GM18505 (cell line): Measurements from ENCODE around the gene RTN4.

Source experiments
- ATAC-seq: cut with Tn5 transposase; IDR thresholded peaks from one replicate; pipeline ENCODE4 v1.9.1; 2021; ENCODE audit not compliant: unreplicated experiment
- POLR2A ChIP-seq: IDR thresholded peaks from 4 replicates; pipeline ENCODE4 v1.6.1; 2011; ENCODE audit warnings: borderline replicate concordance; ENCODE audit not compliant: insufficient read depth, insufficient read length; ENCODE audit errors: extremely low read depth

Gene RTN4

DNA sequence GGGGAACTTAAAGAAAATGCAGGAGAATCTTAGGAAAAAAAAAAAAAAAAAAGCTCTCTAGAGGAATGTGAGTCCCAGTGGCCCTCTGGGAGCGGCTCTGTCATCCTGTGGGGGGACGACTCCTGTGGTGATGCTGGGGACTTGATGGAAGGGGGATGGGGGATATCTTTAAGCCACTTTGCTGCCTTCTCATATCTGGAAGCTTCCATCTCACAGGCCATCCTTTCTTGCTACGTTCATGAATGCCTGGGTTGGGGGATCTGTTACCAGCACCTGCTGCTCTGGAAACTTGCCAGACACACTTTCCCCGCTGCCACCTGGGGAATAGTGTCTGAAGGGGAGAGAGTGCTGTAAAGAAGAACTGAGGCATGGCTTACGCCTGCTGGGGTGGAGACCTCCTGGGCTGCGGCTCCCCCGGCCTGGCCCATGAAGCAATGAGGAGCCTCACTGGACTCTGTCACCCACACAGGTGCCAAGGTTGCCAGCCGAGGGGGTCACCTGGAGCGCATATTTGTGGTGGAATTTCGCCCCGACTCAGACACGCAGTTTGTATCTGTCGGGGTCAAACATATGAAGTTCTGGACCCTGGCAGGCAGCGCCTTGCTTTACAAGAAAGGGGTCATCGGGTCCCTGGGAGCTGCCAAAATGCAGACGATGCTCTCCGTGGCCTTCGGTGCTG, 92.8 kb downstream of the RTN4 start:
- ATAC-seq = no peak
- TF ChIP-seq POLR2A = no peak

DNA sequence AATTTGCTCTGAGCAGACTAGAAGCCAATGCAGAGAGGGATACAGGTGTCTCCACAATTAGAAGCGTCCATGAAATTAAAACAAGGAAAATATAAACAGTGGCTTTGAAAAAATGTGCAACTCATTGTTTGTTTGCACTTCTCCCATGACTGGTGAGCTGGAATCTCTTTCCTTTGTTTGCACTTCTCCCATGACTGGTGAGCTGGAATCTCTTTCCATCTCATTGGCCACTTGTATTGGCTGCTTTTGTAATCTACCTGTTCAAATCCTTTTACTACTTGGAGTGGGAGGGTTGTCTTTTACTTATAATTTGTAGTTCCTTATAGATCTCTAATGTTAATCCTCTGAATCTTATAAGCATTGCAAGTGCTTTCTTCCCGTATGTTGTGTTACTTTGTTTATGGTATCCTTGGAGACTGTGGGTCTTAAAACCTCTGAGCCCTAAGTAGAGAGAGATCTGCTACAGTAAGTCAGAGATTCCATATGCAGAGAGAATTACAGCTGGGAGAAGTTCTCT, 94.1 kb downstream of the RTN4 start:
- no peak for TF ChIP-seq POLR2A
- no peak for ATAC-seq

DNA sequence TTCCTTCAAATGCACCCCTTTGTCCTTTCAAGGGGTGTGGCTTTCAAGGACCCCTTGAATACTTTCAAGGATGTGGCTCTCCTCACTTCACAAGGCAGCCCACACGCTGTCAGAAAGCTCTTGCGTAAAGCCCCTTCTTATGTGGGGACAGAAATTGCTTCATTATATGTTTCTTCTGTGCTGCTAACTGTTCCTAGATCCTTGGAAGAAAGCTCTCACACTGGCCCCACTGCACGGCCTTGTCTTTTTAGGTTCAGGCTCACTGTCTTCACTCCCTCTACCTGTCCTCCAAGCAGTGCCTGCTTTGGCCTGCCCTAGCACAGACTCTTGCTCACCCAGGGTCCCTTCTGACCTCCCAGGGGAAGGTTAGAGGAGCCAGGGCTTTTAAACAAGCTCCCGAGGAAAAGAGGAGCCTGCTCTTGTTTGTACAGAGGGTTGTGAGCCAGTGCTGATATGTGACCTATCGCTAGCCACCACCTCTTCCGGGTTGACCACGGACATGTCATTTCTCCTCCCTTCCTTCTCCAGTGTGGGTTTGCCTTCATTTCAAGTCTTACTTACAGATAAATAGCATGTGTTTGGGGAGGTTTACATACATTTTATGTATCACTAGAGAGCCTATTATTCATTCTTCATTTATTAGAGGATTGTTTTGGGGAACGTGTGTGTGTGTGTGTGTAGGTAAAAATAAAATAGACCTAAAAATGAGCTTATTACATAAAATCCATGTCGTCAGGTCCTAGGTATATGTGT, 94.7 kb downstream of the RTN4 start:
- ATAC-seq = no peak
- TF ChIP-seq POLR2A = no peak

DNA sequence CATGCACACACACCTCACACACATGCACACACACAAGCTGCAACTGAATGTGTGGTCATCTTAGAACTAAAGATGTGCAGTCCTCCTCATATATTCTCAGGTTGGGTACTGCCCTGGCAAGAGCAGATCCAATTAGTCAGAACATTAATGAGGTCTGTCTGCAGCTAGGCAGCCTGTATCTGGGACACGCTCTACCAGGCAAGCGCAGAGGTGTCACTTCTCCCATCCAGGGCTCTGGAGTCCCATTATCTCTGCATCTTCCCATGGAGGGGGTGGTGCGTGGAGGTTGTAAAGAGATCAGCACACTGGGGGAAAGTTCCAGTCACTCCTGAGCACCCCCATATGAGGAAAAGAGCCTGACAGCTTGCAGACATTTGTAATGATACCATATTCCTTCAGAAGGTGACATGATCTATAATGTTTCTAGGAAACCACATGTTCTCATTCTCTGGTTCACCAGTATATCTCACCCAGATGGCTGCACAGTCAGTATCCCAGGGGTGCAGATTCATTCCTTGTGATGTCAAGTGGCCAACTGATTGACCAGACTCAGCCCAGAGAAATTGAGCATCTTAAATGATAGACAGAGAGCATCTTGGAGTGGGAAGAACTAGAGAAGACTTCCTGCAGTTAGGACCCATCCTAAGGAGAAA, 95.4 kb downstream of the RTN4 start:
- no peak for ATAC-seq
- TF ChIP-seq POLR2A = no peak

DNA sequence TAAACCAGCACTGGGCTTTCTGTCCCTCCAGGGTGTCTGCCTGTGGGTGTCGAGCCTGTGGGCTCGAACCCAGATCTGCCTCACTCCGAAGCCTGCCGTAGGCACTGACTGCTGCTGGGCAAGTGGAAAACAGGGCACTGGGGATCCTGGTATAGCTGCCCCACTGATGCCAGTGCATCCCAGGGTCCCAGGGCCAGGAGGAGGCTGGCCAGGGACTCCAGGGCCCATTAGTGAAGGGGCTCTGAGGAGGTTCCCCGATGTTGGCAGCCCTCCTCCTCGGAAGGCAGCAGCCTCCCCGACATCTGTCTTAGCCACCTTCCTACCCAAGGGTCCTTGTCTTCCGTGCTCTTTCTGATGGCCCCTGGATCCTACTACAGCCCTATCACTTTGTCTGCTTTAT, 96.1 kb downstream of the RTN4 start:
- ATAC-seq = no peak
- TF ChIP-seq POLR2A = no peak

DNA sequence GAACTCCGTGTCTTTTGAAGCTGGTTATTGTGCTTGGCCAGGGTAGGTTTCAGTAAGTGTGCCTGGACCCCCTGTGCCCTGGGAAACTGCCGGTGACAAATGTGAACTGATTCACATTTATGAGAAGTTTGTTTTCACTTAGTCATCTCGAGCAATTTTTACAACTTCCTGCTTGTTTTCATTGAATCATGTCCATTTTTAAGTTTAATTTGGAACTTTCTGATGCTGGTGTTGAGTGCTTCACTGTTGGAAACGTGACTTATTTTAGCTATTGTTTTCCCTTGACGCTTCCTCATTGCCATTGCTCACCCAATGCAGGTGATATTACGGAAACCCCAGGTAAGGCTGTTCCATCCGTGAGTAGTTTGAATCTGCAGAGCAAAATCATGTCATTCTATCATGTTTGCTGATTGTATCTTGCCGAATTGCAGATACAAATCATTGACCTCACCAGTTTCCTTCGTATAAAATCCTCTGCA, 97.2 kb downstream of the RTN4 start:
- ATAC-seq = no peak
- no peak for TF ChIP-seq POLR2A

DNA sequence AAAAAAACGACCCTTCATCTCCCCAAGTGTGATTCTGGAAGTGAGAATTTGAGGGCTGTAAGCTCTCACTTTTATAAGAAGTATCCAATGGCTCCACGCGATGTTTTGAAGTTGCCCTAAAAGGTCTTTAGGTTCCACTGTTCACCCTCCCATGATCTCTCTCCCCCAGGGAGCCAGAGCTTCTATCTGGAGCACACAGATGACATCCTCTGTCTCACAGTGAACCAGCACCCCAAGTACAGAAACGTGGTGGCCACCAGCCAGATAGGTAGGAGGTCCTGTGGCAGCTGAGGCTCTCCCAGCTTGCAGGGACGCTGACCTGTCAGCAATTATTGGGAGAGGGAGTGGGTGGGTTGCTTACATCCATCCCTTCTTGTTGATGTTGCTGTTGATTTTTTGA, 97.8 kb downstream of the RTN4 start:
- no peak for TF ChIP-seq POLR2A
- ATAC-seq = no peak

DNA sequence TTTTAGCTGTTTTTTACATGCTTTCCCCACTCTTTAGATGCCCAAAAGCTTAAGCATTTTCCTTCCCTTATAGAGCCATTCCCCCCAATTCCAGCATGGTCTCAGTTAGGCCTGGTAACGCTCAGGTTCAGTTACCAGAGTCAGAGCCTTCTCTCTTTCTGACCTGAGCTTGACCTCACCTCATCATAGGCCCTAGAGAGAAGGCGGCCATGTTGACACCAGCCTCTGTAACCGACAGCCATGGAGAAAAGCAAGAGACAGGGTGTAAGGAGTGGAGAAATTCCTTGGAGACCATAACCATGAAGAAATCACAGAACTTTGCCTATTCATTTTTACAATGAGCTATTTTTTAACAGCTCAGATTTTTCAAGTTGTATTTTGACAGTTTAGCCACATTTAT, 99.4 kb downstream of the RTN4 start:
- ATAC-seq = no peak
- TF ChIP-seq POLR2A = no peak

DNA sequence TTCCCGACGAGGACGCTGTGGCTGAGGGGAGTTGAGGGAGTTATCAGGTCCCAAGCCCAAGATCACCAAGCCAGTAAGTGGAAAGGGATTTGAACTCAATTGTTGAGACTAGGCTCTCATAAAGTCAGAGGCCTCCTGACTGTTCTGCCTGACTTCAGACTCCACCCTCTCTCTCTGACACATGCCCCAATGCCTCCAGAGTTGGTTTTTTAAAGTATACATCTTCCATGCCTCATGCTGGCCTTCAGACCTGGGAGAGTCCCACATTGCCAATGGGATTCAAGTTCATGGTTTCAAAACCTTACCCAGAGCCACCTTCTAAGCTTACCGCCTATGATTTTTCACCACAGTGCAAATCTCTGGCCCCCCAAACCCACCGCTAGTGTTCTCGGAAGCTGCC, 100.8 kb downstream of the RTN4 start:
- TF ChIP-seq POLR2A = no peak
- no peak for ATAC-seq

DNA sequence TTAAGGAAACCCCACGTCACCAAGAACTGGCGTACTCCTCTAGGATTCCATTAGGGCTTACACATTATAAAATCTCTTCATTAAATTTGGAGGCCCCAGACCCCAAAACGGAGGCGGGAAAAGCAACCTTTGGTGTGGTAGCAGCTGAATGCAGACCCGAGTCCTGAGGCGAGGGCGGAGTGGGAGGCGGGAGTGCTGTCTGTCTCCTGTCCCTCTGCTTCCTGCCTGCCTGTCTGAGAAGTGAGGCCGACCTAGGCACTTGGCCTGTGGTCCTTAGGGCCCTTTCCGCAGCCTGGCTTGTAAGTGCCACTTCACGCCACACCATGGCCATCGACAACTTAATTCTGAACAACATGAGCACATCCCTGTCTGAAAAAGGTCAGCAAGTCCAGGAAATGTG, 102.1 kb downstream of the RTN4 start:
- TF ChIP-seq POLR2A = no peak
- ATAC-seq = no peak

DNA sequence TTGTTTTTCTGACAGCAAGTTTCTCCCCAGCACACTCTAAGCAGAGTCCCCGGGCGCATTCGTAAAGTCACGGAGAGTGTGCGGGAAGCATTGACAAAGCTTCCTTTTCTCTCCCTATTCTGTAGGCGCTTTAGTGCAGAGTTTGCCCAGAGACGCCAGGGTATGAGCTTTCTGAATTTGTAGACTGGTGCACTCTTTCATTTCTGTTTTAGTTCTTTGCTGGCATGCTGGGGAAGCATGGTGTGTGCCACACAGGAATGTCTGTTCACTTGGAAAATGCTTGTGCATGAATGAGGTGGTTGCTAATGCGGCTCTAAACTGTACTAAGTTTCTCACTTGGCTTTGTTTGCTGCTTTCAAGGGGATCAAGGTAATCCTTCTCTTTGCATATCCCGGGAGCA, 102.6 kb downstream of the RTN4 start:
- no peak for TF ChIP-seq POLR2A
- no peak for ATAC-seq

DNA sequence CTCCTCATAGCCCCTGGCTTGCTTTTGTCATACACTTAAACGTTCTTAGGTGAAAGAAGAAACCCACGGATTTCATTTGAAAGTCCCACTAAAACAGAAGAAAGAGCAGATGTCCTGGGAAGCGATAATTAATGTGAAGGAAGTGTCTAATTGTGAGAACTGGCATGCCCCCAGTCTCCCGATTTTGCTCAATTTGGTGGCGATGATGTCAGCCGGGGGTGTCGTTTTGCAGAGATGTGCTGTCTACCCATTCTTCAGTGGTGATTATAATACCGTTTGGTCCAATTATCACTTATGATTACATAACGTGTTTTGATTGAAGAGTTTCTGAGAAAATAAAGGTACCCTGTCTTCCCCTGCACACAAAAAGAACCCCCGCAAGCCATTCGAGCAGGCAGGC, 103.1 kb downstream of the RTN4 start:
- no peak for ATAC-seq
- no peak for TF ChIP-seq POLR2A

DNA sequence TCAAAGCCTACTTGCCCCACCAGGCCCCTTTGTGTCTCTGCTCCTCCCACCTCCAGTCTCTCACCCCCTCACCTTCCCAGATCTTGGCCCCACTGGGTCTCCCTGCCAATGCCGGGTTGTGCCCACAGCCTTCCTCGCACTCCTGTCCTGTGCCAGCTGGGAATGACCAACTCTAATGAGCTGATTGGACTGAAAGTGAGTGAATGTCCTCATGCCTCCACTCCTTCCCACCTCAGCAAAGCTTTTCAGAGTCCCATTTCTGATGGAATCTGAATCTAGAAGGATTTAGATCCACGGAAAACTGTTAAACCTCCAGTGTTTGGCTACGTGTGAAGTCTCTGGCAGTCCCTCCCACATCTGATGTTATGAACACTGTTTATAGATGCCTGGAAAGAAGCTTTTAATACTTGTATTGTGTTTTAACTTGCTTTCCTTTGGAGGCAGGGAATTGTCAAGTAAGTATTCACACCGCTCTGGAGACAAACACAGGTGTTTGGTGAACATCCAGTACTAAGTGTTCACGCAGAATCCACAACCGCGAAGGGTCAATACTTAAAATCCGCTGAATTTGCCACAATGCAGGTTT, 103.9 kb downstream of the RTN4 start:
- no peak for TF ChIP-seq POLR2A
- no peak for ATAC-seq
